Measurements from ENCODE around the gene SEC14L1. TPM values are rescaled to one million over a fixed set of nuclear protein-coding genes. Genes with fewer than 3 reads are reported as not detected.
A peak's percentile ranks its signal among the peaks of the same experiment; 100 is the strongest.

SEC14L1 gene
- total and polyA plus RNA-seq, 2 of the 8 experiments (the other 6 are each of a cell fraction or from before 2014, with no cell fraction given) = 27.2 to 74.4 TPM

DNA sequence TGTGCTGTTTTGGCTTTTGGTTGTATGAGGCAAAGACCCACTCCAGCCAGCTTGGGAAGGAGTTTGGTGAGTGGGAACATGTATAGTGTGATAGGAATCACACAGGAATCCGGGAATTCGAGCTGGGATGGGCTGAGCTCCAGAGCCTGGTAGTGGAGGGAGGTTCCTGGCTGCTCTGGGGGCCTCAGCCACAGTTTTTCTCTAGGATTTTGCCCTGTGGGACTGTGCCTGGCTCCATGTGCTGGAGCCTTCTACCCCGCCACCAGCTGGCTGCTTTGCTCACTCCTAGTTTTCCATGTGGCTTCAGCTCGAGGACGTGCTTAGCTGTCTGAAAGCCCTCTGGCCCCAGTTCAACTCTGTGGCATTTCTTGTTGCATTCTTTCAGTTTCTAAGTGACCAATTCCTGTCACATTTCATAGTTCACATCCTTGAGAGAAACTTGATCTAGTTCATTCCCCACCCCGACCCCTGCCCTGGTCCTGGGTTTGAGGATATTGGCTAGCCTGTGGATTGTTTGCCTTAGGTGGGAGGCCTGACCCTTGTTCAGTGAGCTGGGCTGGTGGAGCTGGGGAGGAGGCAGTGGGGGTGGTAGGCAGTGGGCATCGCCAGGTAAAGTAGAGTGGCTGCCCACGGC is 5.0 kb downstream of the SEC14L1 start (continued):
- TF ChIP-seq, protein P1, sequence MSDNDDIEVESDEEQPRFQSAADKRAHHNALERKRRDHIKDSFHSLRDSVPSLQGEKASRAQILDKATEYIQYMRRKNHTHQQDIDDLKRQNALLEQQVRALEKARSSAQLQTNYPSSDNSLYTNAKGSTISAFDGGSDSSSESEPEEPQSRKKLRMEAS (IDR thresholded peaks at IDR 0.05) = peak; percentile 72
